Measurements from ENCODE around the gene TNS3. TPM values are rescaled to one million over a fixed set of nuclear protein-coding genes. Genes with fewer than 3 reads are reported as not detected.

The TNS3 gene
- total RNA-seq, 1 donor from 2014 or later = 120 TPM

- DNase-seq (ENCODE audit: low spot score, unreplicated experiment) = no peak
- Mint-ChIP-seq H3K27ac (peak overlapping the region; percentile 75), H3K9me3 (ENCODE audit: low read depth) (no peaks in the 10 kb centered on the region), H3K4me1 (ENCODE audit: low read depth) (peaks cover 31% of the 10 kb centered on the region), H3K27me3 (no peaks in the 10 kb centered on the region), H3K36me3 (ENCODE audit: insufficient read depth) (peaks cover 2% of the 10 kb centered on the region), H3K4me3 (ENCODE audit: low read depth) (peak overlapping the region; percentile 63)
- no peak for TF ChIP-seq CTCF (IDR thresholded peaks at IDR 0.05; ENCODE audit: unreplicated experiment)
Measured at GRCh38 chr7:47582764-47583738, 1.1 kb upstream of the TNS3 start.

GRCh38 chr7:47581438-47581803 lies 490 bp downstream of the TNS3 start:
- DNase-seq (ENCODE audit: low spot score, unreplicated experiment) = peak; percentile 41
- Mint-ChIP-seq H3K36me3 (ENCODE audit: insufficient read depth) (peaks cover 2% of the 10 kb centered on the region), H3K27me3 (no peaks in the 10 kb centered on the region), H3K4me3 (ENCODE audit: low read depth) (peak overlapping the region; percentile 93), H3K27ac (peak overlapping the region; percentile 96), H3K4me1 (ENCODE audit: low read depth) (peaks cover 43% of the 10 kb centered on the region), H3K9me3 (ENCODE audit: low read depth) (no peaks in the 10 kb centered on the region)
- TF ChIP-seq CTCF (IDR thresholded peaks at IDR 0.05; ENCODE audit: unreplicated experiment) = no peak

GRCh38 chr7:47580811-47581331 lies 1.0 kb downstream of the TNS3 start:
- Mint-ChIP-seq H3K36me3 (ENCODE audit: insufficient read depth) (peaks cover 3% of the 10 kb centered on the region), H3K4me3 (ENCODE audit: low read depth) (peak overlapping the region; percentile 93), H3K4me1 (ENCODE audit: low read depth) (peaks cover 48% of the 10 kb centered on the region), H3K27ac (peak overlapping the region; percentile 94), H3K9me3 (ENCODE audit: low read depth) (no peaks in the 10 kb centered on the region), H3K27me3 (no peaks in the 10 kb centered on the region)
- TF ChIP-seq CTCF (IDR thresholded peaks at IDR 0.05; ENCODE audit: unreplicated experiment) = no peak
- DNase-seq (ENCODE audit: low spot score, unreplicated experiment) = no peak

- Mint-ChIP-seq H3K4me1 (ENCODE audit: low read depth) (peaks cover 52% of the 10 kb centered on the region), H3K27me3 (no peaks in the 10 kb centered on the region), H3K36me3 (ENCODE audit: insufficient read depth) (peaks cover 4% of the 10 kb centered on the region), H3K9me3 (ENCODE audit: low read depth) (no peaks in the 10 kb centered on the region), H3K4me3 (ENCODE audit: low read depth) (peak overlapping the region; percentile 93), H3K27ac (peak overlapping the region; percentile 94)
- no peak for DNase-seq (ENCODE audit: low spot score, unreplicated experiment)
- TF ChIP-seq CTCF (IDR thresholded peaks at IDR 0.05; ENCODE audit: unreplicated experiment) = no peak
Measured at GRCh38 chr7:47580175-47580706, 1.7 kb downstream of the TNS3 start.

- H3K27me3 Mint-ChIP-seq = no peaks in the 10 kb centered on the region
- H3K4me1 Mint-ChIP-seq (ENCODE audit: low read depth) = peaks cover 59% of the 10 kb centered on the region
- TF ChIP-seq CTCF (IDR thresholded peaks at IDR 0.05; ENCODE audit: unreplicated experiment) = no peak
- no peak for DNase-seq (ENCODE audit: low spot score, unreplicated experiment)
- H3K36me3 Mint-ChIP-seq (ENCODE audit: insufficient read depth) = peaks cover 5% of the 10 kb centered on the region
- H3K27ac Mint-ChIP-seq = peak overlapping the region; percentile 94
- no peaks in the 10 kb centered on the region for H3K9me3 Mint-ChIP-seq (ENCODE audit: low read depth)
- peak overlapping the region; percentile 93 for H3K4me3 Mint-ChIP-seq (ENCODE audit: low read depth)
Measured at GRCh38 chr7:47579458-47579857, 2.5 kb downstream of the TNS3 start.

All from progenitor cell of endocrine pancreas (in vitro differentiated cells).